ENCODE measurements around the gene CHEK1. TPM values are rescaled to one million over a fixed set of nuclear protein-coding genes. Genes with fewer than 3 reads are reported as not detected.

Gene CHEK1
- total and polyA plus RNA-seq, 2 donors (not counting 3 experiments of a cell fraction or from before 2014, with no cell fraction given): 15.0 to 66.1 TPM

DNA sequence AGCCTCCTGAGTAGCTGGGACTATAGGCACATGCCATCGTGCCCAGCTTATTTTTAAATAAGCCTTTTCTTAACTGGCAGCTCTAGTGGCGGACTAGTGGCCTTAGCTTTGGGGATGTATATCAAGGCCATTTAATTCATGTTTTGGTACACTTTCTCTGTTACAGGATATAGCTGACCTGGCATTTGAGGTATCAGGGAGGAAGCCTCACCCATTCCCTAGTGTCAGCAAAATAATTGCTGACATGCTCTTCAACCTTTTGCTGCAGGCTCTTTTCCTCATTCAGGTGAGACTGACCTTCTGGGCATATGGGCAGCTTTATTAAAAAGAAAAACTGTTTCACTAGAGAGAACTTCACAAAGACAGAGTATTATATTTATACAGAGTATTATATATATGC lies 46.2 kb upstream of the CHEK1 start:
- no peak overlapping the region for H3K9ac ChIP-seq (replicated peaks; ENCODE audit: extremely low read depth, insufficient read depth, low read length)
- no peaks in the 10 kb centered on the region for H3K9me3 ChIP-seq (replicated peaks; ENCODE audit: control insufficient read depth, insufficient read depth, low read length)
- no peaks in the 10 kb centered on the region for H3K27me3 ChIP-seq (ENCODE audit: control insufficient read depth in 2 of 2, insufficient read depth in 2 of 2, low read length in 2 of 2)
- no peak for TF ChIP-seq EZH2 (IDR thresholded peaks at IDR 0.05; ENCODE audit: borderline replicate concordance, low read depth, low read length, severe bottlenecking)
- TF ChIP-seq JUN (IDR thresholded peaks at IDR 0.05; ENCODE audit: borderline replicate concordance, insufficient read depth, insufficient read length, low read depth): no peak
- no peak for TF ChIP-seq POLR2AphosphoS5 (IDR thresholded peaks at IDR 0.05; ENCODE audit: insufficient read depth, low read depth, low read length)
- TF ChIP-seq POLR2A (IDR thresholded peaks at IDR 0.05; ENCODE audit: low read depth, low read length): no peak
- no peak for TF ChIP-seq MYC (IDR thresholded peaks at IDR 0.05; ENCODE audit: low read depth, low read length)
- no TSS peak for BruUV-seq (replicated peaks)
- H3K4me2 ChIP-seq (ENCODE audit: insufficient read depth, low read length): no peak overlapping the region
- H3K36me3 ChIP-seq (ENCODE audit: control insufficient read depth in 2 of 2, extremely low read depth in 1 of 2, insufficient read depth in 2 of 2, low read length in 2 of 2): peaks cover 27 to 39% of the 10 kb centered on the region in 2 experiments
- FAIRE-seq (peak; percentile 21), DNase-seq (ENCODE audit: low read depth, low spot score) (no peak)
- H2AFZ ChIP-seq (ENCODE audit: low read depth, low read length): no peak overlapping the region
- H3K4me3 ChIP-seq (replicated peaks in 1 of 3; ENCODE audit: insufficient read depth in 1 of 3, low read depth in 1 of 3, low read length in 3 of 3): no peak overlapping the region
- no peaks in the 10 kb centered on the region for H4K20me1 ChIP-seq (replicated peaks; ENCODE audit: control insufficient read depth, extremely low read depth, insufficient read depth, low read length)
- H3K4me1 ChIP-seq (ENCODE audit: control insufficient read depth, extremely low read depth, insufficient read depth, low read length): no peaks in the 10 kb centered on the region
- dilution Hi-C loops (cut with MboI; ENCODE audit: extremely low pct_ligation_motif_present, low sequenced_read_pairs): no loop called here
- H3K9me1 ChIP-seq (replicated peaks; ENCODE audit: control insufficient read depth, extremely low read depth, insufficient read depth, low read length): no peaks in the 10 kb centered on the region
- ChIA-PET CTCF (interaction anchor here (1.0 to 1.3 kb wide), 3 partner anchors 9 to 43 kb away, joined by 3 read pairs; no protein-coding TSS in a partner anchor), POLR2A (no interaction called here)
- H3K27ac ChIP-seq (ENCODE audit: insufficient read depth, low read depth, low read length): no peak overlapping the region
- intact Hi-C loops (cut with micrococcal nuclease): no loop called here
- no peaks in the 10 kb centered on the region for H3K79me2 ChIP-seq (ENCODE audit: control insufficient read depth, insufficient read depth, low read length)

DNA sequence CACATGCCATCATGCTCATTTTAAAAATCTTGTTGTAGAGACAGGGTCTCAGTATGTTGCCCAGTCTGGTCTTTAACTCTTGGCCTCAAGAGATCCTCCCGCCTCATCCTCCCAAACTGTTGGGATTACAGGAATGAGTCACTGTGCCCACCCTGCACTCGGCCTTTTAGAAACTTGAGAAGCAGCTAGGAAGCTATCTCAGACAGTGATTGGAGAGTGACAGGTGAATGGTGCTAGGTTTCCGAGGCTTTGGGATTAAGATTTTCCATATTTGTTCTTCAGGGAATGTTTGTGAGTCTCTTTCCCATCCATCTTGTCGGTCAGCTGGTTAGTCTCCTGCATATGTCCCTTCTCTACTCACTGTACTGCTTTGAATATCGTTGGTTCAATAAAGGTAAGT lies 45.2 kb upstream of the CHEK1 start:
- Histone ChIP-seq H3K4me2 (ENCODE audit: insufficient read depth, low read length) (no peak overlapping the region), H3K79me2 (ENCODE audit: control insufficient read depth, insufficient read depth, low read length) (no peaks in the 10 kb centered on the region), H3K9me3 (replicated peaks; ENCODE audit: control insufficient read depth, insufficient read depth, low read length) (no peaks in the 10 kb centered on the region), H3K9me1 (replicated peaks; ENCODE audit: control insufficient read depth, extremely low read depth, insufficient read depth, low read length) (no peaks in the 10 kb centered on the region), H2AFZ (ENCODE audit: low read depth, low read length) (no peak overlapping the region), H3K27ac (ENCODE audit: insufficient read depth, low read depth, low read length) (no peak overlapping the region), H3K36me3 (ENCODE audit: control insufficient read depth in 2 of 2, extremely low read depth in 1 of 2, insufficient read depth in 2 of 2, low read length in 2 of 2) (peaks cover 30 to 35% of the 10 kb centered on the region in 2 experiments), H3K4me3 (replicated peaks in 1 of 3; ENCODE audit: insufficient read depth in 1 of 3, low read depth in 1 of 3, low read length in 3 of 3) (no peak overlapping the region), H3K27me3 (ENCODE audit: control insufficient read depth in 2 of 2, insufficient read depth in 2 of 2, low read length in 2 of 2) (no peaks in the 10 kb centered on the region), H3K4me1 (ENCODE audit: control insufficient read depth, extremely low read depth, insufficient read depth, low read length) (no peaks in the 10 kb centered on the region), H3K9ac (replicated peaks; ENCODE audit: extremely low read depth, insufficient read depth, low read length) (no peak overlapping the region), H4K20me1 (replicated peaks; ENCODE audit: control insufficient read depth, extremely low read depth, insufficient read depth, low read length) (no peaks in the 10 kb centered on the region)
- ChIA-PET POLR2A (no interaction called here), CTCF (interaction anchor here (1.2 kb wide), 1 partner anchor 10 kb away, joined by 4 read pairs; the partner anchor contains the start of gene EI24)
- no peak for FAIRE-seq
- dilution Hi-C loops (cut with MboI; ENCODE audit: extremely low pct_ligation_motif_present, low sequenced_read_pairs): no loop called here
- no TSS peak for BruUV-seq (replicated peaks)
- TF ChIP-seq, protein P1, sequence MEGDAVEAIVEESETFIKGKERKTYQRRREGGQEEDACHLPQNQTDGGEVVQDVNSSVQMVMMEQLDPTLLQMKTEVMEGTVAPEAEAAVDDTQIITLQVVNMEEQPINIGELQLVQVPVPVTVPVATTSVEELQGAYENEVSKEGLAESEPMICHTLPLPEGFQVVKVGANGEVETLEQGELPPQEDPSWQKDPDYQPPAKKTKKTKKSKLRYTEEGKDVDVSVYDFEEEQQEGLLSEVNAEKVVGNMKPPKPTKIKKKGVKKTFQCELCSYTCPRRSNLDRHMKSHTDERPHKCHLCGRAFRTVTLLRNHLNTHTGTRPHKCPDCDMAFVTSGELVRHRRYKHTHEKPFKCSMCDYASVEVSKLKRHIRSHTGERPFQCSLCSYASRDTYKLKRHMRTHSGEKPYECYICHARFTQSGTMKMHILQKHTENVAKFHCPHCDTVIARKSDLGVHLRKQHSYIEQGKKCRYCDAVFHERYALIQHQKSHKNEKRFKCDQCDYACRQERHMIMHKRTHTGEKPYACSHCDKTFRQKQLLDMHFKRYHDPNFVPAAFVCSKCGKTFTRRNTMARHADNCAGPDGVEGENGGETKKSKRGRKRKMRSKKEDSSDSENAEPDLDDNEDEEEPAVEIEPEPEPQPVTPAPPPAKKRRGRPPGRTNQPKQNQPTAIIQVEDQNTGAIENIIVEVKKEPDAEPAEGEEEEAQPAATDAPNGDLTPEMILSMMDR (IDR thresholded peaks at IDR 0.05; ENCODE audit: extremely low read depth in 1 of 2, insufficient read depth in 1 of 2, low read depth in 1 of 2, low read length in 2 of 2): no peak
- no peak for TF ChIP-seq POLR2AphosphoS5 (IDR thresholded peaks at IDR 0.05; ENCODE audit: insufficient read depth, low read depth, low read length)
- TF ChIP-seq JUN (IDR thresholded peaks at IDR 0.05; ENCODE audit: borderline replicate concordance, insufficient read depth, insufficient read length, low read depth): no peak
- no peak for TF ChIP-seq POLR2A (IDR thresholded peaks at IDR 0.05; ENCODE audit: low read depth, low read length)
- TF ChIP-seq FOS (IDR thresholded peaks at IDR 0.05; ENCODE audit: borderline replicate concordance, insufficient read depth, low read length): no peak
- TF ChIP-seq EZH2 (IDR thresholded peaks at IDR 0.05; ENCODE audit: borderline replicate concordance, low read depth, low read length, severe bottlenecking): no peak
- no peak for TF ChIP-seq GATA2 (IDR thresholded peaks at IDR 0.05; ENCODE audit: insufficient read depth, insufficient read length, low read depth, low read length)
- TF ChIP-seq, protein P2, sequence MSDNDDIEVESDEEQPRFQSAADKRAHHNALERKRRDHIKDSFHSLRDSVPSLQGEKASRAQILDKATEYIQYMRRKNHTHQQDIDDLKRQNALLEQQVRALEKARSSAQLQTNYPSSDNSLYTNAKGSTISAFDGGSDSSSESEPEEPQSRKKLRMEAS (IDR thresholded peaks at IDR 0.05; ENCODE audit: insufficient read depth, insufficient read length): no peak
- no peak for TF ChIP-seq MYC (IDR thresholded peaks at IDR 0.05; ENCODE audit: low read depth, low read length)
- intact Hi-C loops (cut with micrococcal nuclease): loop anchor here (2.0 kb wide), 1 partner anchor 71 kb away; no protein-coding TSS in a partner anchor
- no peak for DNase-seq (ENCODE audit: low read depth, low spot score)
